Mesenchymal stem cell (in vitro differentiated cells and primary cell): ENCODE results near the gene FAM78A.

Source experiments
- DNase-seq: peaks from one replicate; pipeline ENCODE4 v3.0.0-alpha.2; 2013
- H2AFZ ChIP-seq: one replicate; pipeline ENCODE4 v1.6.1; 2013; ENCODE audit warnings: low read depth, mild to moderate bottlenecking, control low read depth, inconsistent platforms, low read length, moderate library complexity
- H2AK5ac ChIP-seq: 2 replicates; pipeline ENCODE4 v1.6.1; 2013; ENCODE audit warnings: low read length, moderate library complexity, mild to moderate bottlenecking, inconsistent platforms; ENCODE audit not compliant: severe bottlenecking
- H2BK120ac ChIP-seq: one replicate; pipeline ENCODE4 v1.6.1; 2013; ENCODE audit warnings: low read depth, mild to moderate bottlenecking, inconsistent platforms, low read length, moderate library complexity
- H2BK12ac ChIP-seq, 2 experiments: one replicate each; pipeline ENCODE4 v1.6.1; 2013; ENCODE audit warnings: inconsistent platforms in 2 of 2, low read length in 2 of 2, mild to moderate bottlenecking in 2 of 2, moderate library complexity in 2 of 2, control low read depth in 1 of 2
- H2BK15ac ChIP-seq: one replicate; pipeline ENCODE4 v1.6.1; 2013; ENCODE audit warnings: mild to moderate bottlenecking, low read depth, inconsistent platforms; ENCODE audit not compliant: poor library complexity, severe bottlenecking
- H2BK5ac ChIP-seq: 2 replicates; pipeline ENCODE4 v1.6.1; 2013; ENCODE audit warnings: low read depth, mild to moderate bottlenecking, low read length, control low read depth, inconsistent platforms; ENCODE audit not compliant: poor library complexity, severe bottlenecking
- H3K14ac ChIP-seq, 2 experiments: one replicate each; pipeline ENCODE4 v1.6.1; 2013; ENCODE audit warnings: inconsistent platforms in 2 of 2, low read length in 2 of 2, control low read depth in 1 of 2, mild to moderate bottlenecking in 1 of 2, moderate library complexity in 1 of 2
- H3K18ac ChIP-seq, 2 experiments: one replicate each; pipeline ENCODE4 v1.6.1; 2013; ENCODE audit warnings: inconsistent platforms in 2 of 2, low read length in 2 of 2, control low read depth in 1 of 2, low read depth in 1 of 2, mild to moderate bottlenecking in 1 of 2
- H3K23ac ChIP-seq, 2 experiments: one replicate each; pipeline ENCODE4 v1.6.1; 2013; ENCODE audit warnings: inconsistent platforms in 2 of 2, low read length in 2 of 2, mild to moderate bottlenecking in 2 of 2, moderate library complexity in 2 of 2, control low read depth in 1 of 2
- H3K27ac ChIP-seq: 2 replicates; pipeline ENCODE4 v1.5.1; 2013; ENCODE audit warnings: mild to moderate bottlenecking, moderate library complexity, low read length, control low read depth, inconsistent platforms; ENCODE audit not compliant: poor library complexity, severe bottlenecking
- H3K27me3 ChIP-seq, 2 experiments: 2 replicates each; pipeline versions ENCODE4 v1.6.1 to v1.7.0; 2013; ENCODE audit warnings: low read length in 2 of 2, mild to moderate bottlenecking in 2 of 2, moderate library complexity in 2 of 2, control low read depth in 1 of 2, inconsistent platforms in 1 of 2; ENCODE audit not compliant: control insufficient read depth in 1 of 2, insufficient read depth in 1 of 2
- H3K36me3 ChIP-seq, 2 experiments: 2 replicates each; pipeline versions ENCODE4 v1.6.1 to v1.7.0; 2013; ENCODE audit warnings: low read length in 2 of 2, control low read depth in 1 of 2, inconsistent platforms in 1 of 2, low read depth in 1 of 2, mild to moderate bottlenecking in 1 of 2; ENCODE audit not compliant: insufficient read depth in 2 of 2, control insufficient read depth in 1 of 2
- H3K4ac ChIP-seq, 2 experiments: one replicate each; pipeline ENCODE4 v1.6.1; 2013; ENCODE audit warnings: inconsistent platforms in 2 of 2, low read length in 2 of 2, mild to moderate bottlenecking in 2 of 2, moderate library complexity in 2 of 2, control low read depth in 1 of 2, low read depth in 1 of 2
- H3K4me1 ChIP-seq: 2 replicates; pipeline ENCODE4 v1.6.1; 2013; ENCODE audit warnings: low read depth, low read length, control low read depth; ENCODE audit not compliant: control insufficient read depth, insufficient read depth
- H3K4me2 ChIP-seq: 2 replicates; pipeline ENCODE4 v1.6.1; 2013; ENCODE audit warnings: low read length, mild to moderate bottlenecking, inconsistent platforms; ENCODE audit not compliant: poor library complexity, severe bottlenecking
- H3K4me3 ChIP-seq, 2 experiments: 2 replicates each; pipeline versions ENCODE4 v1.5.1 to v1.7.0; 2013; ENCODE audit warnings: low read length in 2 of 2, mild to moderate bottlenecking in 2 of 2, control low read depth in 1 of 2, low read depth in 1 of 2; ENCODE audit not compliant: insufficient read depth in 1 of 2
- H3K79me1 ChIP-seq: replicated peaks from 2 replicates; pipeline ENCODE4 v1.6.1; 2013; ENCODE audit warnings: mild to moderate bottlenecking, control low read depth, low read length, inconsistent platforms; ENCODE audit not compliant: poor library complexity, severe bottlenecking
- H3K9ac ChIP-seq: 2 replicates; pipeline ENCODE4 v1.7.0; 2013; ENCODE audit warnings: mild to moderate bottlenecking, low read length, moderate library complexity
- H3K9me3 ChIP-seq: 2 replicates; pipeline ENCODE4 v1.7.0; 2013; ENCODE audit warnings: mild to moderate bottlenecking, low read length; ENCODE audit not compliant: control insufficient read depth
- H4K8ac ChIP-seq: one replicate; pipeline ENCODE4 v1.6.1; 2013; ENCODE audit warnings: inconsistent platforms, mild to moderate bottlenecking, low read length, moderate library complexity
- H4K91ac ChIP-seq: one replicate; pipeline ENCODE4 v1.6.1; 2013; ENCODE audit warnings: mild to moderate bottlenecking, low read length, inconsistent platforms
- WGBS: methylation state at CpG from one replicate; pipeline ENCODE4 v1.1.7; 2013; ENCODE audit warnings: mixed read lengths; 5-methylcytosine and 5-hydroxymethylcytosine counted together

FAM78A gene

DNA sequence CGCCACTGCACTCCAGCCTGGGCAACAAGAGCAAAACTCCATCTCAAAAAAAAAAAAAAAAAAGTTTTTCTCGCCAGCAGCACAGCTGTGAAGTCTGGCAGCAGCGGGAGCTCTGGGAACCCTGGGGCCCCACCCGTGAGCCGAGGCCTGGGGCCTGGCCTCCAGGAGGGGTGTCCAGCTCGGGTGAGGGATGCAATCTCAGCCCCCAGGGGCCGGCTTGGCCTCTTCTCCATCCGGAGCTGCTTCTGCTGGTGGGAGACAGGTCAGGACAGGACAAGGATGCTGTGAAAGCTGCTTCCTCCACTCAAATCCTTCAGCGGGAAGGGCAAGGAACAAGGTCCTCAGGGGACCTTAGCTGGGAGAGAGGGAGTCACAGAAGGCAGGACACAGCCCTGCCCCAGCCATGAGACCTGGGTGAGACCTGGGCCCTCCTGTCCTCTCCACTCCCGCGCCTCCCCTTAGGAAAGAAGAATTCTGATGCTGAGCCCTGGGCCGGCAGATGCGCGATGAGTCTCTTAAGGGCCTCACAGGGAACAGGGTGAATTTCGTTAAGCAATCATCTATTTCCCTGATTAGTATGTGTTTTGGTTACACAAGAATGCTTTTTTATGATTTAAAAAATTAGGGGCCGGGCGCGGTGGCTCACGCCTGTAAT, 43.8 kb upstream of the FAM78A start:
- H4K8ac ChIP-seq, result no peak overlapping the region
- no peak overlapping the region for H3K27ac ChIP-seq
- no peaks in the 10 kb centered on the region for H3K36me3 ChIP-seq
- peak overlapping the region in 1 of 2 experiments; percentile 61 for H3K4me3 ChIP-seq
- DNase-seq, result no peak
- no peak overlapping the region for H2AK5ac ChIP-seq
- no peak overlapping the region for H3K23ac ChIP-seq
- 79% methylated on average over 17 of the region's 19 CpGs for WGBS
- H3K18ac ChIP-seq, result peak overlapping the region in 1 of 2 experiments; percentile 14
- peaks cover 12 to 19% of the 10 kb centered on the region in 2 experiments for H3K27me3 ChIP-seq
- H3K4me2 ChIP-seq, result no peak overlapping the region
- no peaks in the 10 kb centered on the region for H3K4me1 ChIP-seq
- no peak overlapping the region for H2BK5ac ChIP-seq
- peak overlapping the region; percentile 6 to 53 for H2BK12ac ChIP-seq
- H4K91ac ChIP-seq, result peak overlapping the region; percentile 3
- H3K9me3 ChIP-seq, result no peaks in the 10 kb centered on the region
- H2BK15ac ChIP-seq, result no peak overlapping the region
- no peaks in the 10 kb centered on the region for H3K79me1 ChIP-seq
- H3K4ac ChIP-seq, result no peak overlapping the region
- no peak overlapping the region for H2BK120ac ChIP-seq
- peak overlapping the region; percentile 18 for H2AFZ ChIP-seq
- H3K9ac ChIP-seq, result peak overlapping the region; percentile 69
- H3K14ac ChIP-seq, result peak overlapping the region in 1 of 2 experiments; percentile 1

DNA sequence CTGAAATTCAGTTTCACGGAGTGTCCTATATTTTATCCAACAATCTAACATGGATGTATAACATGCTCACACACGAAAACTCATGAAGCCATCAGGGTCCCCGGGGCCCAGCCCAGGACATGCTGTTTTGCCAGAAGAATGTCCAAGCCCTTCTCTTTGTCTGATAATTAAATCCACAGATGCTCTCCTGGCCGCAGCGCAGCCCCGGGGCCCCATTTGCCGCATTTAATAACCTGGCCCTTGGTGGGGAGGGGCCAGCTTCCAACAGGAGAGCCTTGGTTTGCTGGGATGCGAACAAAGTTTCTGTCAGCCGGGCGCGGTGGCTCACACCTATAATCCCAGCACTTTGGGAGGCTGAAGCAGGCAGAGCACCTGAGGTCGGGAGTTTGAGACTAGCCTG, 43.2 kb upstream of the FAM78A start:
- H3K4me2 ChIP-seq, result no peak overlapping the region
- no peak overlapping the region for H3K23ac ChIP-seq
- no peak overlapping the region for H3K27ac ChIP-seq
- H2AK5ac ChIP-seq, result no peak overlapping the region
- H3K27me3 ChIP-seq, result peaks cover 16 to 17% of the 10 kb centered on the region in 2 experiments
- no peak overlapping the region for H2AFZ ChIP-seq
- WGBS, result 87% methylated on average over 12 of the region's 12 CpGs
- H3K4me3 ChIP-seq, result no peak overlapping the region
- no peak overlapping the region for H3K9ac ChIP-seq
- H2BK12ac ChIP-seq, result no peak overlapping the region
- no peaks in the 10 kb centered on the region for H3K36me3 ChIP-seq
- H3K14ac ChIP-seq, result no peak overlapping the region
- H2BK120ac ChIP-seq, result no peak overlapping the region
- no peak overlapping the region for H4K8ac ChIP-seq
- no peaks in the 10 kb centered on the region for H3K4me1 ChIP-seq
- no peak overlapping the region for H2BK5ac ChIP-seq
- no peak overlapping the region for H3K18ac ChIP-seq
- H3K79me1 ChIP-seq, result no peaks in the 10 kb centered on the region
- H4K91ac ChIP-seq, result no peak overlapping the region
- no peak overlapping the region for H3K4ac ChIP-seq
- H3K9me3 ChIP-seq, result no peaks in the 10 kb centered on the region
- no peak overlapping the region for H2BK15ac ChIP-seq
- no peak for DNase-seq

DNA sequence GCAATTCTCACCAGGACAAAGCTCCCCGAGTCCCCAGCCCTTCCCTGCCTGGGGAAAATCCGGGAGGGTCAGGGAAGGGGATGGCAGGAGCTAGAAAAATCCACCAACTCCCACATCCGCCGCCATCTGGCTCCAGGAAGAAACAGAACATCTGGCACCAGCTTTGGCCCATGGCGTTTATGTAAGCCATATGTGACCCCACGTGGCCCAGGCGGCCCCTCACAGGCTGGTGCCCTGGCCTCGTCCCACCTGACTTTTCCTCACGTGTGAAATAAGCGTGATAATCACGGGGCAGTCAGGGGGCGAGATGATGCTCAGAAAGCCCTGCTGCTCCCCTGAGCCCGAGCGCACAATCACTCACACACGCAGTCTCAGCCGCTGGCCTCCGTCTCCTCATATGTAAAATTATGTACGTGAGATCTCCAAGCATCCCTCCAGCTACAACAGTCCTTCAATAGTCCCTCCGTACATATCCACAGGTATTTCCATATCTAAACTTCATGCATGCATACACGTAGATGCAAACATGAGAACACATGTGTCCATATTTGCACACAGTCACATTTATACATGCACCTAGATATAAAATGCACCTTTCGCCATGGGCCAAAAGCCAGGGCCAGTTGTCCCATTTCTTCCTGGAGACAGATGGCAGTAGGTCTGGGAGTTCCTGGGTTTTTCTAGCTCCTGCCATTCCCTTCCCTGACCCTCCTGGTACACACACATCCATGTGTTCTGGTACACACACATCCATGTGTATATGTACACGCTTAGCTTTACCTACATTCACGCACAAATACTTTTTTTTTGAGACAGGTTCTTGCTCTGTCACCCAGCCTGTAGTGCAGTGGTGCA, 42.1 kb upstream of the FAM78A start:
- H4K8ac ChIP-seq, result no peak overlapping the region
- H2BK15ac ChIP-seq, result no peak overlapping the region
- H3K4me1 ChIP-seq, result no peaks in the 10 kb centered on the region
- H3K4me3 ChIP-seq, result no peak overlapping the region
- no peaks in the 10 kb centered on the region for H3K36me3 ChIP-seq
- no peak overlapping the region for H2AK5ac ChIP-seq
- no peak overlapping the region for H2BK5ac ChIP-seq
- H2BK12ac ChIP-seq, result no peak overlapping the region
- no peaks in the 10 kb centered on the region for H3K79me1 ChIP-seq
- H3K27me3 ChIP-seq, result peaks cover 16 to 17% of the 10 kb centered on the region in 2 experiments
- H2BK120ac ChIP-seq, result no peak overlapping the region
- H2AFZ ChIP-seq, result no peak overlapping the region
- H3K18ac ChIP-seq, result no peak overlapping the region
- H3K4ac ChIP-seq, result no peak overlapping the region
- no peak overlapping the region for H4K91ac ChIP-seq
- no peak overlapping the region for H3K14ac ChIP-seq
- H3K9me3 ChIP-seq, result no peaks in the 10 kb centered on the region
- H3K9ac ChIP-seq, result no peak overlapping the region
- DNase-seq, result no peak
- H3K27ac ChIP-seq, result no peak overlapping the region
- no peak overlapping the region for H3K23ac ChIP-seq
- WGBS, result 88% methylated on average over 23 of the region's 23 CpGs
- no peak overlapping the region for H3K4me2 ChIP-seq
